ENCODE results near the gene NANOS2. TPM values are rescaled to one million over a fixed set of nuclear protein-coding genes. Genes with fewer than 3 reads are reported as not detected.

NANOS2 gene
- total and polyA plus RNA-seq, 9 of the 15 experiments (the other 6 are each of a cell fraction or from before 2014, with no cell fraction given): not detected

DNA sequence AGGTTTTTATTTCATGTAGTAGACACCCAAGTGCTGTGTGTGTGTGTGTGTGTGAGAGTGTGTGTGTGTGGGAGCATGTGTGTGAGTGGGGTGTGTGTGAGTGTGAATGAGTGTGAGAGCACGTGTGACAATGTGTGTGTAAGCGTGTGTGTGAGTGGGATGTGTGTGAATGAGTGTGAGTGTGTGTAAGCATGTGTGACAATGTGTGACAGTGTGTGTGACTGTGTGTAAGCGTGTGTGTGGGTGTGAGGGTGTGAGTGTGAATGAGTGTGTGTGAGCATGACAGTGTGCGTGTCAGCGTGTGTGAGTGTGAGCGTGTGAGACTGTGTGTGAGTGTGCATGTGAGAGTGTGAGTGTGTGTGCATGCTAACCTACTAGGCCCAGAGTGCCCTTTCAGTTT lies 43.7 kb upstream of the NANOS2 start (continued):
- no peak for TF ChIP-seq GABPB1 (CRISPR knock-in tag; IDR thresholded peaks at IDR 0.05)
- TF ChIP-seq POLR2G (IDR thresholded peaks at IDR 0.05; ENCODE audit: low read depth, low read length): no peak
- TF ChIP-seq SMARCA5 (IDR thresholded peaks at IDR 0.05): no peak
- TF ChIP-seq HDAC1 (IDR thresholded peaks at IDR 0.05): peak in 1 of 2 experiments; percentile 39; a peak in 1 of 4 replicates
- TF ChIP-seq, protein P1, sequence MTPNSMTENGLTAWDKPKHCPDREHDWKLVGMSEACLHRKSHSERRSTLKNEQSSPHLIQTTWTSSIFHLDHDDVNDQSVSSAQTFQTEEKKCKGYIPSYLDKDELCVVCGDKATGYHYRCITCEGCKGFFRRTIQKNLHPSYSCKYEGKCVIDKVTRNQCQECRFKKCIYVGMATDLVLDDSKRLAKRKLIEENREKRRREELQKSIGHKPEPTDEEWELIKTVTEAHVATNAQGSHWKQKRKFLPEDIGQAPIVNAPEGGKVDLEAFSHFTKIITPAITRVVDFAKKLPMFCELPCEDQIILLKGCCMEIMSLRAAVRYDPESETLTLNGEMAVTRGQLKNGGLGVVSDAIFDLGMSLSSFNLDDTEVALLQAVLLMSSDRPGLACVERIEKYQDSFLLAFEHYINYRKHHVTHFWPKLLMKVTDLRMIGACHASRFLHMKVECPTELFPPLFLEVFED (CRISPR knock-in tag; conservative IDR thresholded peaks at IDR 0.05): 0 out of 2 replicates have a peak, but pooled peaks have one; percentile 48
- 0 out of 2 replicates have a peak, but pooled peaks have one; percentile 19 for TF ChIP-seq ARID2 (IDR thresholded peaks at IDR 0.05)

GRCh38 chr19:45955905-45956608 lies 41.5 kb upstream of the NANOS2 start:
- H3K79me2 ChIP-seq (ENCODE audit: control insufficient read depth, insufficient read depth, low read length): no peaks in the 10 kb centered on the region
- TF ChIP-seq, protein P2, sequence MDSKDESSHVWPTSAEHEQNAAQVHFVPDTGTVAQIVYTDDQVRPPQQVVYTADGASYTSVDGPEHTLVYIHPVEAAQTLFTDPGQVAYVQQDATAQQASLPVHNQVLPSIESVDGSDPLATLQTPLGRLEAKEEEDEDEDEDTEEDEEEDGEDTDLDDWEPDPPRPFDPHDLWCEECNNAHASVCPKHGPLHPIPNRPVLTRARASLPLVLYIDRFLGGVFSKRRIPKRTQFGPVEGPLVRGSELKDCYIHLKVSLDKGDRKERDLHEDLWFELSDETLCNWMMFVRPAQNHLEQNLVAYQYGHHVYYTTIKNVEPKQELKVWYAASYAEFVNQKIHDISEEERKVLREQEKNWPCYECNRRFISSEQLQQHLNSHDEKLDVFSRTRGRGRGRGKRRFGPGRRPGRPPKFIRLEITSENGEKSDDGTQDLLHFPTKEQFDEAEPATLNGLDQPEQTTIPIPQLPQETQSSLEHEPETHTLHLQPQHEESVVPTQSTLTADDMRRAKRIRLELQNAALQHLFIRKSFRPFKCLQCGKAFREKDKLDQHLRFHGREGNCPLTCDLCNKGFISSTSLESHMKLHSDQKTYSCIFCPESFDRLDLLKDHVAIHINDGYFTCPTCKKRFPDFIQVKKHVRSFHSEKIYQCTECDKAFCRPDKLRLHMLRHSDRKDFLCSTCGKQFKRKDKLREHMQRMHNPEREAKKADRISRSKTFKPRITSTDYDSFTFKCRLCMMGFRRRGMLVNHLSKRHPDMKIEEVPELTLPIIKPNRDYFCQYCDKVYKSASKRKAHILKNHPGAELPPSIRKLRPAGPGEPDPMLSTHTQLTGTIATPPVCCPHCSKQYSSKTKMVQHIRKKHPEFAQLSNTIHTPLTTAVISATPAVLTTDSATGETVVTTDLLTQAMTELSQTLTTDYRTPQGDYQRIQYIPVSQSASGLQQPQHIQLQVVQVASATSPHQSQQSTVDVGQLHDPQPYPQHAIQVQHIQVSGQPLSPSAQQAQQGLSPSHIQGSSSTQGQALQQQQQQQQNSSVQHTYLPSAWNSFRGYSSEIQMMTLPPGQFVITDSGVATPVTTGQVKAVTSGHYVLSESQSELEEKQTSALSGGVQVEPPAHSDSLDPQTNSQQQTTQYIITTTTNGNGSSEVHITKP (IDR thresholded peaks at IDR 0.05; ENCODE audit: partially characterized antibody): peak; percentile 38
- TF ChIP-seq, protein P3, sequence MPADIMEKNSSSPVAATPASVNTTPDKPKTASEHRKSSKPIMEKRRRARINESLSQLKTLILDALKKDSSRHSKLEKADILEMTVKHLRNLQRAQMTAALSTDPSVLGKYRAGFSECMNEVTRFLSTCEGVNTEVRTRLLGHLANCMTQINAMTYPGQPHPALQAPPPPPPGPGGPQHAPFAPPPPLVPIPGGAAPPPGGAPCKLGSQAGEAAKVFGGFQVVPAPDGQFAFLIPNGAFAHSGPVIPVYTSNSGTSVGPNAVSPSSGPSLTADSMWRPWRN (IDR thresholded peaks at IDR 0.05; ENCODE audit: low read depth): no peak
- no peak overlapping the region for H3K9ac ChIP-seq (ENCODE audit: insufficient read depth in 1 of 2, low read depth in 2 of 2, low read length in 2 of 2)
- ATAC-seq: no peak
- no peak overlapping the region for H3K4me2 ChIP-seq (ENCODE audit: insufficient read depth, low read length)
- CTCF ChIA-PET (ENCODE audit: low intra/inter-chr PET ratio): no interaction called here
- intact Hi-C loops (cut with micrococcal nuclease): no loop called here
- no peak overlapping the region for H2AFZ ChIP-seq (ENCODE audit: low read depth, low read length)
- no peaks in the 10 kb centered on the region for H3K36me3 ChIP-seq (ENCODE audit: control insufficient read depth, insufficient read depth, low read length)
- DNase-seq (ENCODE audit: extremely low read depth in 1 of 4, low spot score in 3 of 4): no peak
- H3K27ac ChIP-seq (ENCODE audit: extremely low read depth, low read depth, low read length): no peak overlapping the region
- H3K9me1 ChIP-seq (ENCODE audit: control insufficient read depth, insufficient read depth, low read length): no peaks in the 10 kb centered on the region
- WGBS (ENCODE audit: insufficient coverage, low coverage, missing lambda C conversion rate): 3% methylated on average over 13 of the region's 13 CpGs
- POLR2A ChIA-PET: no interaction called here
- no peak overlapping the region for H3K4me3 ChIP-seq
- no peaks in the 10 kb centered on the region; the same call in 1 of the 2 replicates for H4K20me1 ChIP-seq (replicated peaks; ENCODE audit: control insufficient read depth, insufficient read depth, low read length)
- H3K9me3 ChIP-seq (replicated peaks; ENCODE audit: control insufficient read depth, insufficient read depth, low read depth, low read length): no peaks in the 10 kb centered on the region
- no peak for FAIRE-seq
- BruUV-seq (replicated peaks): no TSS peak
- in situ Hi-C loops (cut with MboI): no loop called here
- H3K4me1 ChIP-seq (replicated peaks in 1 of 2; ENCODE audit: control insufficient read depth in 2 of 2, insufficient read depth in 2 of 2, low read length in 2 of 2): peaks cover 0 to 14% of the 10 kb centered on the region in 2 experiments; a peak in 2 of 5 replicates
- peaks cover 16 to 40% of the 10 kb centered on the region in 2 experiments; a peak in 4 of 5 replicates for H3K27me3 ChIP-seq (ENCODE audit: control insufficient read depth in 2 of 2, insufficient read depth in 2 of 2, low read length in 2 of 2)

Data from K562 (cell line).